ENCODE results near the gene GRIPAP1. TPM values are rescaled to one million over a fixed set of nuclear protein-coding genes. Genes with fewer than 3 reads are reported as not detected.

The GRIPAP1 gene
- total RNA-seq, 4 donors from 2014 or later: 30.0 to 43.7 (median 32.4) TPM

DNA sequence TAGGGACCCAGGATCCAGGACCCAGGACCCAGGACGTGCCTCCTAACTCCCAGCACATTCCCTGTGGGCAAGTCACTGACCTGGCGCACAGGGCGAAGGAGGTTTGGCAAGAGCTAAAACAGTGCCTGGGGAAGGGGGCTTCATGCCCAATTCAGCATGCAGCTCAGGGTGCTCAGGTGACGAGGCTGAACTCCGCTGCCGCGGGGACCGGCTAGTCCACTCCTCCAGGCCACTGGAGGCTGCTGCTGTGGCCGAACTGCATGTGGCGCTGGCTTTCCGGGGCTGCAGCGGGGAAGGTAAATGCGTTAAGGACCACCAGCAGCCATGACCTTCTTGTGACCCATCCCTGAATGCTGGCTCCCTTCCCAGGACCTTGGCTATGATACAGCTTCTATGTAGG, 78.3 kb downstream of the GRIPAP1 start:
- no peak for DNase-seq (ENCODE audit: low spot score in 2 of 2)
- intact Hi-C loops (cut with DNase I; ENCODE audit: low total_unique reads): no loop called here
- H3K4me3 ChIP-seq (ENCODE audit: low read depth, poor library complexity, severe bottlenecking): no peak overlapping the region
- 87 to 100% methylated on average over 2 to 13 of the region's 13 CpGs for WGBS, 2 donors
- TF ChIP-seq, protein P1, sequence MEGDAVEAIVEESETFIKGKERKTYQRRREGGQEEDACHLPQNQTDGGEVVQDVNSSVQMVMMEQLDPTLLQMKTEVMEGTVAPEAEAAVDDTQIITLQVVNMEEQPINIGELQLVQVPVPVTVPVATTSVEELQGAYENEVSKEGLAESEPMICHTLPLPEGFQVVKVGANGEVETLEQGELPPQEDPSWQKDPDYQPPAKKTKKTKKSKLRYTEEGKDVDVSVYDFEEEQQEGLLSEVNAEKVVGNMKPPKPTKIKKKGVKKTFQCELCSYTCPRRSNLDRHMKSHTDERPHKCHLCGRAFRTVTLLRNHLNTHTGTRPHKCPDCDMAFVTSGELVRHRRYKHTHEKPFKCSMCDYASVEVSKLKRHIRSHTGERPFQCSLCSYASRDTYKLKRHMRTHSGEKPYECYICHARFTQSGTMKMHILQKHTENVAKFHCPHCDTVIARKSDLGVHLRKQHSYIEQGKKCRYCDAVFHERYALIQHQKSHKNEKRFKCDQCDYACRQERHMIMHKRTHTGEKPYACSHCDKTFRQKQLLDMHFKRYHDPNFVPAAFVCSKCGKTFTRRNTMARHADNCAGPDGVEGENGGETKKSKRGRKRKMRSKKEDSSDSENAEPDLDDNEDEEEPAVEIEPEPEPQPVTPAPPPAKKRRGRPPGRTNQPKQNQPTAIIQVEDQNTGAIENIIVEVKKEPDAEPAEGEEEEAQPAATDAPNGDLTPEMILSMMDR (IDR thresholded peaks at IDR 0.05): no peak
- TF ChIP-seq POLR2A (IDR thresholded peaks at IDR 0.05): no peak

Other genes with a start within 250 kb of the GRIPAP1 start
- not detected for gene GLOD5, start 240.5 kb downstream of the GRIPAP1 start, total RNA-seq
- not detected for gene GATA1, start 215.7 kb downstream of the GRIPAP1 start, total RNA-seq
- 10 to 100 TPM; 55.3 to 90.2 (median 67.9) TPM for gene HDAC6, start 200.2 kb downstream of the GRIPAP1 start, total RNA-seq
- gene ERAS, start 175.8 kb downstream of the GRIPAP1 start, total RNA-seq: not detected
- gene PCSK1N, start 166.7 kb downstream of the GRIPAP1 start, total RNA-seq: 10 to 100 TPM in 2 of 4 donors, 1 to 10 TPM in 2; 2.9 to 16.7 (median 8.5) TPM
- 10 to 100 TPM; 37.1 to 46.2 (median 42.2) TPM for gene TIMM17B, start 104.5 kb downstream of the GRIPAP1 start, total RNA-seq
- 10 to 100 TPM; 68.0 to 88.6 (median 73.6) TPM for gene PQBP1, start 104.3 kb downstream of the GRIPAP1 start, total RNA-seq
- 10 to 100 TPM; 14.0 to 27.9 (median 25.4) TPM for gene SLC35A2, start 90.6 kb downstream of the GRIPAP1 start, total RNA-seq
- gene PIM2, start 83.2 kb downstream of the GRIPAP1 start, total RNA-seq: 10 to 100 TPM in 1 of 4 donors, 1 to 10 TPM in 3; 5.2 to 10.3 (median 8.3) TPM
- gene OTUD5, start 44.7 kb downstream of the GRIPAP1 start, total RNA-seq: 10 to 100 TPM; 47.2 to 66.8 (median 53.6) TPM
- gene KCND1, start 30.4 kb downstream of the GRIPAP1 start, total RNA-seq: under 1 TPM; 0.08 to 0.72 (median 0.33) TPM
- 10 to 100 TPM; 37.1 to 55.9 (median 53.6) TPM for gene TFE3, start 41.1 kb upstream of the GRIPAP1 start, total RNA-seq
- gene CCDC120, start 56.7 kb upstream of the GRIPAP1 start, total RNA-seq: 10 to 100 TPM; 33.7 to 51.9 (median 36.0) TPM
- 10 to 100 TPM in 1 of 4 donors, 1 to 10 TPM in 3; 6.2 to 11.2 (median 7.7) TPM for gene PRAF2, start 71.7 kb upstream of the GRIPAP1 start, total RNA-seq
- gene WDR45, start 77.6 kb upstream of the GRIPAP1 start, total RNA-seq: 100 to 1,000 TPM in 1 of 4 donors, 10 to 100 TPM in 3; 84.4 to 102 (median 87.8) TPM
- gene GPKOW, start 121.5 kb upstream of the GRIPAP1 start, total RNA-seq: 10 to 100 TPM; 36.2 to 43.6 (median 36.3) TPM
- gene MAGIX, start 160.5 kb upstream of the GRIPAP1 start, total RNA-seq: 10 to 100 TPM in 2 of 4 donors, 1 to 10 TPM in 2; 6.8 to 16.5 (median 10.3) TPM
- gene PLP2, start 169.6 kb upstream of the GRIPAP1 start, total RNA-seq: 100 to 1,000 TPM; 126 to 132 (median 130) TPM
- 10 to 100 TPM; 18.8 to 58.9 (median 33.4) TPM for gene PRICKLE3, start 184.1 kb upstream of the GRIPAP1 start, total RNA-seq
- 1 to 10 TPM in 2 of 4 donors, under 1 TPM in 2; 0.88 to 4.8 (median 1.7) TPM for gene SYP, start 197.9 kb upstream of the GRIPAP1 start, total RNA-seq
- gene CACNA1F, start 231.1 kb upstream of the GRIPAP1 start, total RNA-seq: under 1 TPM in 3 of 4 donors, not detected in 1; 0.06 to 0.76 (median 0.15) TPM
- gene CCDC22, start 233.2 kb upstream of the GRIPAP1 start, total RNA-seq: 10 to 100 TPM; 18.1 to 29.7 (median 19.8) TPM

Data from lower leg skin (tissue), 4 donors.